ENCODE data around the gene ARHGEF40. TPM values are rescaled to one million over a fixed set of nuclear protein-coding genes. Genes with fewer than 3 reads are reported as not detected.

ARHGEF40 gene
- polyA plus RNA-seq, 4 donors: 2.2 to 26.1 (median 7.2) TPM

DNA sequence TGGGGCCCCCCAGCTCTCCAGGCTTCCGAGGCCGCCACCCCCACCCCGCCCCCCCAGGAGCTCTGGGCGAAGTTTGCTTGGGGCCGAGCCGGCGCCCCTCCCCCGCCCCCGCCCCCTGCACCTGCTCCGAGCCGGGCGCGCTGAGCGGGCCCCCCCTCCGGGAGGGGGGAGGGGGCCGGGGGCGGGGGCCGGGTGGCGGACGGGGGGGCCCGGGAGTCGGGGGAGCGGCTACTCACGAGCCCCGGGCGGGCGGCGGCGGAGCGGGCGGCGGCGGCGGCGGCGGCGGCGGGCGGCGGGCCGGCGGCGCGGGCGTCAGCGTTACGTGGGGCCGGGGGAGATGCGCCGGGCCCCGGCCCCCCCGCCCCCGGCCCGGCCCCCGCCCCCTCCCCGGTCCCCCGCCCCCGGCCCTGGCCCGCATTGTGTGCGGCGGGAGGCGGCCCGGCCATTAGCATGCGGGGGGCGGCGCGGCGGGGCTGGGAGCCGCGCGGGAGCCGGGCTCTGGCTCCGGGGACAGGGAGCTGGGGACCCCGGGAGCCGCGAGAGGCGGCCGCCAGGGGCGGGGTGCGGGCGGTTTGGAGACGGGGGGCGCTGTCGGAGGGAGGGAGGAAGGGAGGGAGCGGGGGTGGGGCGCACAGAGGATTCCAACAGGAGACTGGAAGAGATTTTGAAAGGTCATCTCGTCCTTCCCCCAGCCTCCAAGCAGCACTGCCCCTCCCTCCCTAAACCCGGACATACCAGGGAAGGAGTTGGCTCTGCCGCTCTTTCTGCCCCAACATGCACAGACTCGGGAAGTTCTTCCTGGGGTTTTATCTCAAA is 28.2 kb downstream of the ARHGEF40 start, which contains the start of gene ZNF219:
Gene ZNF219 (minus strand): TSS at position 580 of the 816 bp plus-strand sequence. CDS start 5,064 bp downstream, outside the sequence.
- no peaks in the 10 kb centered on the region for H3K27me3 ChIP-seq (ENCODE audit: control insufficient read depth in 3 of 3, insufficient read depth in 3 of 3, low read length in 3 of 3)
- H3K9me3 ChIP-seq (ENCODE audit: control insufficient read depth in 2 of 2, insufficient read depth in 1 of 2, low read depth in 1 of 2, low read length in 1 of 2): no peaks in the 10 kb centered on the region
- DNase-seq: peak; percentile 76 to 78
- peaks cover 0 to 64% (median 0%) of the 10 kb centered on the region in 3 donors for H3K4me1 ChIP-seq (ENCODE audit: control insufficient read depth in 3 of 3, insufficient read depth in 2 of 3, low read depth in 1 of 3, low read length in 2 of 3)
- H3K36me3 ChIP-seq (ENCODE audit: control insufficient read depth in 3 of 3, insufficient read depth in 2 of 3, low read depth in 1 of 3, low read length in 3 of 3): peaks cover 0 to 7% (median 0%) of the 10 kb centered on the region in 3 donors
- H3K4me3 ChIP-seq (ENCODE audit: low read depth in 1 of 3, low read length in 3 of 3): peak within 1 kb of the TSS; percentile 43 to 84 (median 72)
- peak within 1 kb of the TSS; percentile 85 to 96 (median 96) for H3K27ac ChIP-seq (ENCODE audit: low read depth in 1 of 3, low read length in 2 of 3)
- FAIRE-seq: no peak
- WGBS, 3 donors: 0 to 1% (median 1%) methylated on average over 15 to 83 of the region's 90 CpGs

DNA sequence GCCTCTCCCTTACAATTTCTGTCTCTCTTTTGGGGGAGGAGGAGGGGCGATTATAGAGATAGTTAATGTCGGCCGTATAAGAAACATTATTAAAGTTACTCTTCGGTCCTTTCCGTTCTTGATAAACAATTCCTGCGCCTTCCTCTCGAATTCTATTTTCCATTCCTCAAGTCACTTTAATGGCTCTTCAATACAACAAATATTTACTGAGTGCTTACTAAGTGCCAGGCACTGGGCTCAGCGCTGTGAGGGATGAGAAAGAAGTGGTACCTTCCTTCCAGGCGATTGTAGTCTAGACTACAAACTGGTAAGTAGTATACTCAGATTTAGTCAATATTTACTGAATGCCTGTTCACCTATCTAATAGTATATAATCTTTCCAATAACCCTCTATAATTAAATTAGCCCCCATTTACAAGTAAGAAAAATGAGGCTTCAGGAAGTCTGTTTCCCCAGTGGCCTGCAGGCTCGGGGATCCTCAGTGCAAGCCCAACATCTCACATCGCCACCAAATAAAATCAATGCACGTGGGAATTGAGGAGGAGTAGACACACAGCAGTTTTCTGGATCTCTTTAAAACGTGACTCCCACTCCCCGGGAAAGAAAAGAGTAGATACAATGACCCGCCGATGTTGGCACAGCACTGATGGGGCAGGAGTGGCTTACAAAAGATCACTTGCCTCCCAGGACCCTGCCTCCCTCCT is 28.9 kb downstream of the ARHGEF40 start:
- peak overlapping the region; percentile 43 to 84 (median 72) for H3K4me3 ChIP-seq (ENCODE audit: low read depth in 1 of 3, low read length in 3 of 3)
- H3K9me3 ChIP-seq (ENCODE audit: control insufficient read depth in 2 of 2, insufficient read depth in 1 of 2, low read depth in 1 of 2, low read length in 1 of 2): no peaks in the 10 kb centered on the region
- peak overlapping the region; percentile 85 to 96 (median 96) for H3K27ac ChIP-seq (ENCODE audit: low read depth in 1 of 3, low read length in 2 of 3)
- FAIRE-seq (no peak), DNase-seq (no peak)
- WGBS, 3 donors: 7 to 13% (median 12%) methylated on average over 16 of the region's 16 CpGs
- H3K27me3 ChIP-seq (ENCODE audit: control insufficient read depth in 3 of 3, insufficient read depth in 3 of 3, low read length in 3 of 3): no peaks in the 10 kb centered on the region
- peaks cover 0 to 59% (median 0%) of the 10 kb centered on the region in 3 donors for H3K4me1 ChIP-seq (ENCODE audit: control insufficient read depth in 3 of 3, insufficient read depth in 2 of 3, low read depth in 1 of 3, low read length in 2 of 3)
- H3K36me3 ChIP-seq (ENCODE audit: control insufficient read depth in 3 of 3, insufficient read depth in 2 of 3, low read depth in 1 of 3, low read length in 3 of 3): peaks cover 0 to 3% (median 0%) of the 10 kb centered on the region in 3 donors

DNA sequence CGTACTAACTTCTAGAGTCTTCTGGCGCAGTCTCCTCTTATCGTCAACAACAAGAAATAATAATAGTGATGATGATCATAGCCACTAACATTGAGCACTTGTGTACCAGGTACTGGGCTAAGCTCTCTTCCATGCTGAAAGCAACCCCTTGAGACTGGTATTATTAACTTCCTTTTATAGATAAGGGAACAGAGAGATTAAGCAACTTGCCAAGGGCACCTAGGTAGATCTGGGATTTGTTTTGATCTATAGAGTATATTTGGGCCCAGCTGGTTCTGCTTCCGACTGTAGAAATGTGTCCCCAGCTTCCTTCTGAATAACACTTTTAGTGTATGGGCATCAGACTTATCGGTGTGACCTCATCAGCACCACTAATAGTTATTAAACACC is 29.5 kb downstream of the ARHGEF40 start:
- DNase-seq (peak; percentile 43 to 71), FAIRE-seq (no peak)
- peaks cover 0 to 58% (median 0%) of the 10 kb centered on the region in 3 donors for H3K4me1 ChIP-seq (ENCODE audit: control insufficient read depth in 3 of 3, insufficient read depth in 2 of 3, low read depth in 1 of 3, low read length in 2 of 3)
- WGBS, 3 donors: 15 to 53% (median 38%) methylated on average over 5 of the region's 5 CpGs
- peak overlapping the region in 2 of 3 donors; percentile 72 to 84 for H3K4me3 ChIP-seq (ENCODE audit: low read depth in 1 of 3, low read length in 3 of 3)
- H3K27ac ChIP-seq (ENCODE audit: low read depth in 1 of 3, low read length in 2 of 3): peak overlapping the region; percentile 85 to 96 (median 96)
- H3K9me3 ChIP-seq (ENCODE audit: control insufficient read depth in 2 of 2, insufficient read depth in 1 of 2, low read depth in 1 of 2, low read length in 1 of 2): no peaks in the 10 kb centered on the region
- H3K27me3 ChIP-seq (ENCODE audit: control insufficient read depth in 3 of 3, insufficient read depth in 3 of 3, low read length in 3 of 3): no peaks in the 10 kb centered on the region
- H3K36me3 ChIP-seq (ENCODE audit: control insufficient read depth in 3 of 3, insufficient read depth in 2 of 3, low read depth in 1 of 3, low read length in 3 of 3): peaks cover 0 to 3% (median 0%) of the 10 kb centered on the region in 3 donors

DNA sequence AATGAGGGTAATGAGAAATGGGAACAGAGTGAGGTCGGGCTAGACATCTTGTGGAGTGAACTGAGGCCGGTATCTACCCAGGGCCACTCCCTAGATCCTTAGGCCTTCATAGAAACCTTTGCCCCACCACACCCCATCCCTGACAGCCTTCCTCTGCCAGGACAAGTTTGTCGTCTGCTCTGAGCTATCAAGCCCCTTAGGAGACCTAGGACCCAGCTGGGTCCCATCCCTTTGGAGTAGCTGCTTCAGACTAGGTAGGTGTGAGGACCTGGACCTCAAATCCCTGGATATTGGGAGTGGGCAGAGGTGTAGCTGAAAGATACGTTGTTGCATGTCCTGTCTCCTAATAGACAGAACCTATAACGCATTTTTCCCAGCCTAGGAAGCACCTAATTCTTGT is 30.8 kb downstream of the ARHGEF40 start, which contains the start of gene TMEM253:
Gene TMEM253 (plus strand): TSS at position 136 of the 400 bp plus-strand sequence. CDS start 278 bp downstream, outside the sequence.
- 22 to 53% (median 34%) methylated on average over 5 of the region's 5 CpGs for WGBS, 3 donors
- no peaks in the 10 kb centered on the region for H3K9me3 ChIP-seq (ENCODE audit: control insufficient read depth in 2 of 2, insufficient read depth in 1 of 2, low read depth in 1 of 2, low read length in 1 of 2)
- peak within 1 kb of the TSS; percentile 98 to 99 (median 98) for H3K27ac ChIP-seq (ENCODE audit: low read depth in 1 of 3, low read length in 2 of 3)
- peaks cover 0 to 3% (median 0%) of the 10 kb centered on the region in 3 donors for H3K36me3 ChIP-seq (ENCODE audit: control insufficient read depth in 3 of 3, insufficient read depth in 2 of 3, low read depth in 1 of 3, low read length in 3 of 3)
- H3K4me1 ChIP-seq (ENCODE audit: control insufficient read depth in 3 of 3, insufficient read depth in 2 of 3, low read depth in 1 of 3, low read length in 2 of 3): peaks cover 4 to 70% (median 6%) of the 10 kb centered on the region in 3 donors
- DNase-seq: peak; percentile 90 to 95
- peak within 1 kb of the TSS in 2 of 3 donors; percentile 40 to 84 for H3K4me3 ChIP-seq (ENCODE audit: low read depth in 1 of 3, low read length in 3 of 3)
- H3K27me3 ChIP-seq (ENCODE audit: control insufficient read depth in 3 of 3, insufficient read depth in 3 of 3, low read length in 3 of 3): no peaks in the 10 kb centered on the region
- no peak for FAIRE-seq

DNA sequence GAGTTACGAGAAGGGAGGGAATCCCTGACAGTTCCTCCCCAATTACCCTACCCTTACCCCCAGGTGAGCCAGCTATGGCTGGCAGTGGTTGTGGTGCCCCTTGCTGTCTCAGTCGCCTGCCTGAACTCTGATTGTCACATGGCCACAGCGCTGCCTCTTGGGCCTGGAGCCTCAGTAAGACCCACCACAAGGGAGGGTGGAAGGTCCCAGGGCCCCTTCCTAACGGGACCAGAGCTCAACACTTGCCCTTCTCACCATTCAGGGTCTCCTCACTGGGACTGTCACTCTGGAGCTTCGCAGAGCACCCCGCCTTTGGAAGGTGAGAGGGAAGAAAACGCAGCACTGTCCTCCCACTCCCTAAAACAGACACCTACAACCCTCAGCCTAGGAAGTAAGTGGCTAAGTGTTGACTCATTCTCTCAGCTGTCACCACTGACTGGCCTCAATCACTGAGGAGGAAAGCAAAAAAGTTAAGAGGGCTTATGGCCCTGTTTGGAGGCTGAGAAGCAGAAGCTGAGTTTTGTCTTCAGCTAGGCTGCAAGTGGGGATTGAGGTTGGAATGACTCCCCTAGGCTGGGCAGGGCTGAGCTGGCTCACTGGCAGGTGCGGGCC is 31.8 kb downstream of the ARHGEF40 start:
- H3K27me3 ChIP-seq (ENCODE audit: control insufficient read depth in 3 of 3, insufficient read depth in 3 of 3, low read length in 3 of 3): no peaks in the 10 kb centered on the region
- FAIRE-seq (no peak), DNase-seq (peak; percentile 36 to 51)
- H3K4me3 ChIP-seq (ENCODE audit: low read depth in 1 of 3, low read length in 3 of 3): peak overlapping the region in 2 of 3 donors; percentile 63 to 70
- peaks cover 0 to 3% (median 0%) of the 10 kb centered on the region in 3 donors for H3K36me3 ChIP-seq (ENCODE audit: control insufficient read depth in 3 of 3, insufficient read depth in 2 of 3, low read depth in 1 of 3, low read length in 3 of 3)
- WGBS, 3 donors: 41 to 67% (median 48%) methylated on average over 8 of the region's 8 CpGs
- no peaks in the 10 kb centered on the region for H3K9me3 ChIP-seq (ENCODE audit: control insufficient read depth in 2 of 2, insufficient read depth in 1 of 2, low read depth in 1 of 2, low read length in 1 of 2)
- peak overlapping the region; percentile 98 to 99 (median 98) for H3K27ac ChIP-seq (ENCODE audit: low read depth in 1 of 3, low read length in 2 of 3)
- peaks cover 4 to 71% (median 6%) of the 10 kb centered on the region in 3 donors for H3K4me1 ChIP-seq (ENCODE audit: control insufficient read depth in 3 of 3, insufficient read depth in 2 of 3, low read depth in 1 of 3, low read length in 2 of 3)

DNA sequence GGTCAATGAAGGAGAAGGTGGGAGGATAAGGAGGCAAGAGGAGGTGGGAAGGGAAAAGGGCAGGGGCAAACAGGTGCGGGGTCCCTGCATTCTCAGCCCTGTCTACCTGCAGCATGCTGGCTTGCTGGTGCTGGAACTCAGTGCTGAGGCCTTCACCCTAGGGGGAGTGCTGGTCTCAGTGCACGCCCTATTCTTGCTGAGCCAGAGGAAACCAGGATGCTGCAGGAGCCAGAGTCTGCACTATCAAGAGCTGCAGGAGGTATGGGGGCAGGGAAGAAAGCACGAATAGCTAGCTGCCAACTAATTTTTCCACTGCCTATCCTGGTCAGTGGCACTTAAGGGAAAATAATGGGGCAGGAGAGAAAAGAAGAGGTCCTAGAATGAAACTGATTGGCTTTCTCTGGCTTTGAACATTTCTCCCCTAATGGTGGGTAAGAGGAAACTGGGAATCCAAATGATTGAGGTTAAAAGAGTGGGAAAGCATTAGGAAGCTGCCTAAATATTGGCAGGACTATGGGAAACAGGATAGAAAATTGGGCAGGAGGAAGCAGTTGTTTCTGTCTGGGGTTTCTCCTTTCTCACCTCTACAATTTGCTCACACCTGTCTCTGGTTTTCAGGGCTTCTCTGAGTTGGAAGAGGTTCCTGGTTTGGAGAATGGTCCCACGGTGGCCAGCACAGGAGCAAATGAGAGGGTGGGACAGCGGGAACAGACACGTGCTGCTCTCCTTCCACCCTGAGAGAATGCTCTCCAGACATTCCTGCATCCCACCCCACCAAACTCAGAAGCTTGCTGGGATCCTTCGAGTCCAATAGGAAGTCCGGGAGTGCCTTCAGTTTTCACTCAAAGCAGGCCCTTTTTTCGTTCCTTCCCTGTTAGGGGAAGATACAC is 32.7 kb downstream of the ARHGEF40 start:
- H3K4me1 ChIP-seq (ENCODE audit: control insufficient read depth in 3 of 3, insufficient read depth in 2 of 3, low read depth in 1 of 3, low read length in 2 of 3): peaks cover 4 to 72% (median 6%) of the 10 kb centered on the region in 3 donors
- 6 to 17% (median 17%) methylated on average over 9 of the region's 9 CpGs for WGBS, 3 donors
- no peaks in the 10 kb centered on the region for H3K27me3 ChIP-seq (ENCODE audit: control insufficient read depth in 3 of 3, insufficient read depth in 3 of 3, low read length in 3 of 3)
- peak overlapping the region; percentile 98 to 99 (median 98) for H3K27ac ChIP-seq (ENCODE audit: low read depth in 1 of 3, low read length in 2 of 3)
- no peaks in the 10 kb centered on the region for H3K9me3 ChIP-seq (ENCODE audit: control insufficient read depth in 2 of 2, insufficient read depth in 1 of 2, low read depth in 1 of 2, low read length in 1 of 2)
- H3K36me3 ChIP-seq (ENCODE audit: control insufficient read depth in 3 of 3, insufficient read depth in 2 of 3, low read depth in 1 of 3, low read length in 3 of 3): peaks cover 0 to 3% (median 0%) of the 10 kb centered on the region in 3 donors
- FAIRE-seq (no peak), DNase-seq (peak; percentile 72 to 80)
- peak overlapping the region in 2 of 3 donors; percentile 63 to 70 for H3K4me3 ChIP-seq (ENCODE audit: low read depth in 1 of 3, low read length in 3 of 3)

DNA sequence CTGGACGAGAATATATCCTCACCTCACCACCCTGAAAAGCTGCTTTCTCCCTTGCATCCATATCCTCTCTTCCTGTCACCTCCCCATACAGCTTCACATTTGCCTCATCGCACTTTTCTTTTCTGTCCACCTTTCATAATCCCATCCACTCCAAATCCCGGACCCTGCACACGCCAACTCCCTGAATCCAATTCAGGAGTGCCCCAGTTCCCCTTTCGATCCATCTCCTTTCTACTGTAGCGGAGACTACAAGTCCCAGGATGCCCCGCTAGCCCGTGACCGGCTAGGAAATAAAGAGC is 33.3 kb downstream of the ARHGEF40 start:
- WGBS, 3 donors: 0% methylated on average over 9 of the region's 9 CpGs
- no peak for FAIRE-seq
- Histone ChIP-seq H3K27ac (ENCODE audit: low read depth in 1 of 3, low read length in 2 of 3) (peak overlapping the region; percentile 98 to 99 (median 98)), H3K4me3 (ENCODE audit: low read depth in 1 of 3, low read length in 3 of 3) (peak overlapping the region in 2 of 3 donors; percentile 63 to 70), H3K27me3 (ENCODE audit: control insufficient read depth in 3 of 3, insufficient read depth in 3 of 3, low read length in 3 of 3) (no peaks in the 10 kb centered on the region), H3K9me3 (ENCODE audit: control insufficient read depth in 2 of 2, insufficient read depth in 1 of 2, low read depth in 1 of 2, low read length in 1 of 2) (no peaks in the 10 kb centered on the region), H3K4me1 (ENCODE audit: control insufficient read depth in 3 of 3, insufficient read depth in 2 of 3, low read depth in 1 of 3, low read length in 2 of 3) (peaks cover 4 to 72% (median 6%) of the 10 kb centered on the region in 3 donors), H3K36me3 (ENCODE audit: control insufficient read depth in 3 of 3, insufficient read depth in 2 of 3, low read depth in 1 of 3, low read length in 3 of 3) (peaks cover 0 to 3% (median 0%) of the 10 kb centered on the region in 3 donors)
- DNase-seq: no peak
